Naive thymus-derived CD8-positive, alpha-beta T cell (primary cell): Measurements from ENCODE around the gene ZRANB2. TPM values are rescaled to one million over a fixed set of nuclear protein-coding genes. Genes with fewer than 3 reads are reported as not detected.

Source experiments
- ATAC-seq, 2 donors: fragments of 150-1000 bp; cut with Tn5 transposase in 1 of 2; sonication (Bioruptor Pico), chemical (Tn5 transposase) in 1 of 2; 1 replicate in 1 of 2; 2 replicates in 1 of 2; pipeline ENCODE4 v1.10.0; 2021; ENCODE audit warnings: mild to moderate bottlenecking in 2 of 2, moderate library complexity in 2 of 2
- POLR2A ChIA-PET: fragments of 350-600 bp; sonication (Branson Sonifier 250); formaldehyde crosslinking; loops from one replicate; lab custom pipeline; 2021; ENCODE audit warnings: antibody characterized with exemption; lab: Charles Lee
- DNase-seq, 10 donors: peaks; one replicate each; pipeline versions ENCODE4 v3.0.0 to v3.0.0-alpha.2; 2020 to 2022
- H3K27ac Mint-ChIP-seq, 10 donors: one replicate each; pipeline ENCODE4 v1.8.0; 2020 to 2022; ENCODE audit warnings: mild to moderate bottlenecking in 10 of 10, mixed read lengths in 10 of 10, moderate library complexity in 4 of 10, inconsistent platforms in 1 of 10
- H3K27me3 Mint-ChIP-seq, 5 donors: one replicate each; pipeline ENCODE4 v1.8.0; 2021 to 2022; ENCODE audit warnings: mixed read lengths in 5 of 5
- H3K36me3 Mint-ChIP-seq, 3 donors: one replicate each; pipeline ENCODE4 v1.8.0; 2020 to 2022; ENCODE audit warnings: mixed read lengths in 3 of 3, mild to moderate bottlenecking in 2 of 3, inconsistent platforms in 1 of 3
- H3K4me1 Mint-ChIP-seq, 4 donors: one replicate each; pipeline ENCODE4 v1.8.0; 2021 to 2022; ENCODE audit warnings: mixed read lengths in 4 of 4
- H3K4me3 Mint-ChIP-seq, 10 donors: one replicate each; pipeline ENCODE4 v1.8.0; 2020 to 2022; ENCODE audit warnings: mild to moderate bottlenecking in 10 of 10, mixed read lengths in 10 of 10, moderate library complexity in 6 of 10, inconsistent platforms in 1 of 10
- H3K9me3 Mint-ChIP-seq, 9 donors: one replicate each; pipeline ENCODE4 v1.8.0; 2020 to 2022; ENCODE audit warnings: mixed read lengths in 9 of 9, mild to moderate bottlenecking in 3 of 9, inconsistent platforms in 1 of 9, moderate library complexity in 1 of 9
- polyA plus RNA-seq, 3 donors: library from polyadenylated mRNA; unstranded; fragments of 300-500 nt; fragmentation: Illumina TruSeq; gene quantifications; one replicate each; pipeline ENCODE4 v1.2.3, GENCODE V29; 2021
- total RNA-seq, 8 experiments: library from RNA in 2 of 8; stranded (reverse) in 2 of 8; gene quantifications; one replicate each; pipeline ENCODE4 v1.2.3 and lab custom pipeline; 2021 to 2026

The ZRANB2 gene
- total and polyA plus RNA-seq, 5 experiments from 2014 or later: 40.9 to 175 (median 67.7) TPM

- Mint-ChIP-seq H3K4me3 (no peak overlapping the region), H3K27ac (no peak overlapping the region), H3K27me3 (peaks cover 7 to 32% (median 25%) of the 10 kb centered on the region in 5 donors), H3K9me3 (peaks cover 0 to under 1% (median 0%) of the 10 kb centered on the region in 9 donors), H3K36me3 (no peaks in the 10 kb centered on the region), H3K4me1 (no peaks in the 10 kb centered on the region)
- POLR2A ChIA-PET: no interaction called here
- ATAC-seq (no peak), DNase-seq (no peak)
Observed at GRCh38 chr1:71088645-71089287, 7.9 kb upstream of the ZRANB2 start.

GRCh38 chr1:71087713-71088112, 6.9 kb upstream of the ZRANB2 start:
- H3K27me3 Mint-ChIP-seq: peaks cover 13 to 42% (median 30%) of the 10 kb centered on the region in 5 donors
- POLR2A ChIA-PET: no interaction called here

GRCh38 chr1:71087060-71087459, 6.2 kb upstream of the ZRANB2 start:
- H3K4me1 Mint-ChIP-seq: peaks cover 0 to 2% (median 0%) of the 10 kb centered on the region in 4 donors
- DNase-seq (no peak), ATAC-seq (no peak)
- peaks cover 0 to 9% (median 0%) of the 10 kb centered on the region in 3 donors for H3K36me3 Mint-ChIP-seq
- H3K4me3 Mint-ChIP-seq: no peak overlapping the region
- H3K9me3 Mint-ChIP-seq: peaks cover 0 to 4% (median 0%) of the 10 kb centered on the region in 9 donors
- H3K27me3 Mint-ChIP-seq: peaks cover 13 to 42% (median 30%) of the 10 kb centered on the region in 5 donors
- H3K27ac Mint-ChIP-seq: no peak overlapping the region
- POLR2A ChIA-PET: no interaction called here

More at GRCh38 chr1:71087713-71088112, 6.9 kb upstream of the ZRANB2 start:
- peaks cover 0 to 2% (median 0%) of the 10 kb centered on the region in 9 donors for H3K9me3 Mint-ChIP-seq
- H3K4me3 Mint-ChIP-seq: no peak overlapping the region
- H3K36me3 Mint-ChIP-seq: peaks cover 0 to 5% (median 0%) of the 10 kb centered on the region in 3 donors
- H3K27ac Mint-ChIP-seq: no peak overlapping the region
- DNase-seq (no peak), ATAC-seq (no peak)
- no peaks in the 10 kb centered on the region for H3K4me1 Mint-ChIP-seq

DNA sequence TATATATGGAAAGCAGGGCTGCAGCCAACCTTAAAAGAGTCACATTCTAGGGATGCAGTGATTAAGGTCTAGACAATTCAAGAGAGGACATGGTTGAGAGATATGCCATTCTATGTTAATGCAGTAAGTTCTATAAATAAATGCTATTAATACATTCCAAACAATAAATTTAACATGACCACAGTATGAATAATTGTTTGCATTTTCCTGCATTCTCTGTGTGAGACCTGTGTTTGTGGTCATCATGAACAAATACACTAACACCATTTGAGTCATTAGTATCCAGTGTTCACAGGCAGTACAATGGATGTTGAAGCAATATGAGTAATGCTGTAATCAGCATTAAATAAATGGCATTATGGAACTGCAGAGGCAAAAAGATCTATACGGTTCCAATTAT, 5.5 kb upstream of the ZRANB2 start:
- Mint-ChIP-seq H3K9me3 (peaks cover 0 to 9% (median 0%) of the 10 kb centered on the region in 9 donors), H3K27ac (no peak overlapping the region), H3K36me3 (peaks cover 0 to 14% (median 0%) of the 10 kb centered on the region in 3 donors), H3K4me1 (peaks cover 0 to 9% (median 7%) of the 10 kb centered on the region in 4 donors), H3K4me3 (no peak overlapping the region), H3K27me3 (peaks cover 13 to 42% (median 30%) of the 10 kb centered on the region in 5 donors)
- POLR2A ChIA-PET: no interaction called here
- DNase-seq (no peak), ATAC-seq (no peak)

DNA sequence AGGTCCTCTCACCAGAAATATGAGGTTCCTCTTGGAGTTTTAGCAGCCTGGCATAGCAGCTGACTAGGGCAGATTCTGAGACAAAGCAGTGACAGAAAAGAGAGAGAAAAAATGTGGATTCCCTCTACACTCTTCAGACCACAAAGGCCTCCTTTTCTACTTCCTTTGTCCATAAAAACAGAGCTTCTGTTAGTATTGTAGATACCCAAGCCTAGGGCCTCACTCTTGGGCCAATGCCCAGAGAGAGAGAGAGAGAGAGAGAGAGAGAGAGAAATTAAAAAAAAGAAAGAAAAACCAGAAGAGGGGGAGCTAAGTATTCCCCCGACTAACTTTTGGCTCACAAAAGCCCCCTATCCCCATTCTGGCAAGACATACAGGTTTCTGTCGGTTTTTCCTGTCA, 2.4 kb upstream of the ZRANB2 start:
- H3K27me3 Mint-ChIP-seq: peaks cover 13 to 42% (median 21%) of the 10 kb centered on the region in 5 donors
- DNase-seq (no peak), ATAC-seq (no peak)
- POLR2A ChIA-PET: no interaction called here
- no peak overlapping the region for H3K4me3 Mint-ChIP-seq
- peaks cover 0 to 14% (median 6%) of the 10 kb centered on the region in 3 donors for H3K36me3 Mint-ChIP-seq
- H3K9me3 Mint-ChIP-seq: peaks cover 0 to 9% (median 0%) of the 10 kb centered on the region in 9 donors
- H3K27ac Mint-ChIP-seq: no peak overlapping the region
- peaks cover 5 to 29% (median 22%) of the 10 kb centered on the region in 4 donors for H3K4me1 Mint-ChIP-seq

DNA sequence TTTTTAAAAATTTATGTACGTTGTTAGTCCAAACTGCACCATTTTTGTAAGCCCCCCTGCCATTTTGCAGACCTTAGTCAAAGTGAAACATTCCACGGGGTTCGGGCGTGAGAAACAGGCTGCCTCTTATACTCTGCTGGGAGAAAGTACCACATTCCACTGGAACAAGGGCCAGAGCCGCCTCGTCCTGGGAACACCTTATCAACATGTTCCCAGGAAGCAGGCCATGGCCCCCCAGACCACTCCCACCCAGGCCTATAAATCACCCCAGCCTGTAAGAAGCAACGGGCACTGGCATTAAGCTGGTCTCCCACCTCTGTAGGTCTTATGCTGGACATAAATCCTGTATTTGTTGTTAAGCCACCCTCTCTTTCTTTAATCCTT, 854 bp upstream of the ZRANB2 start:
- Mint-ChIP-seq H3K9me3 (peaks cover 0 to 9% (median 0%) of the 10 kb centered on the region in 9 donors), H3K36me3 (peaks cover 0 to 15% (median 14%) of the 10 kb centered on the region in 3 donors), H3K4me3 (peak overlapping the region; percentile 81 to 99 (median 94)), H3K27ac (peak overlapping the region; percentile 74 to 100 (median 98)), H3K27me3 (peaks cover 11 to 34% (median 21%) of the 10 kb centered on the region in 5 donors), H3K4me1 (peaks cover 5 to 38% (median 25%) of the 10 kb centered on the region in 4 donors)
- ATAC-seq (no peak), DNase-seq (peak in 3 of 10 donors; percentile 6 to 60 (median 14))
- POLR2A ChIA-PET: interaction anchor here (0.7 to 2.1 kb wide), 6 partner anchors 15 to 876 kb away, joined by 3 to 17 read pairs (median 7); partner anchors contain the start of genes CTH, LRRC40 and SRSF11

DNA sequence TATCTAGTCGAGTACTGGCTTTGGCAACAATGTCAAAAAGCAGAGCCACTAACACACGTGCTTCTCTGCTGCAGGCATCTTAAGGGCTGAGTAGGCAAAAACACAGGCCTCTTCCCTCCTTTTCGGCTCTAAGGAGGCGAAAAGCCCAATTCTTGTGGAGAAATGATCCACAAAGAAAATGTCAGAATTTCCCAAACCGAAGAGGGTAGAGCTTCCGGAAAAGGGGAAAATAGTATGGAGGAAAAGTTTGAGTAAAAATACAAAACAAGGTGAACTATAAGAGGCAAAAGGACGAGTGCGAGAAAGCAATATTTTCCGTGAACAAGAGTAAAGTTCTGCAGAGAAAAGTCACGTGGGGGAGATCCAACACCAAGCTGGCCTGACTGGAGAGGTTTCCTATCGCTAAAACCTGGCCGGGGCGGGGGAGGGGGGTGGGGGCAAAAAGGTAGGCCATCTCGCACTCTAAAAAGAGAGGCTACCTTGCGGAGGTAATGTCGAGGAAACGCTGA, 551 bp downstream of the ZRANB2 start:
- Mint-ChIP-seq H3K4me1 (peaks cover 11 to 45% (median 32%) of the 10 kb centered on the region in 4 donors), H3K36me3 (peaks cover 0 to 29% (median 16%) of the 10 kb centered on the region in 3 donors), H3K27me3 (peaks cover 6 to 21% (median 13%) of the 10 kb centered on the region in 5 donors), H3K27ac (peak overlapping the region; percentile 97 to 100 (median 99)), H3K9me3 (peaks cover 0 to 9% (median 0%) of the 10 kb centered on the region in 9 donors), H3K4me3 (peak overlapping the region; percentile 89 to 99 (median 96))
- DNase-seq: peak in 2 of 10 donors; percentile 4 to 9
- peak in 1 of 2 donors; percentile 5 for ATAC-seq
- POLR2A ChIA-PET: interaction anchor here (0.6 to 2.1 kb wide), 8 partner anchors 17 to 877 kb away, joined by 3 to 17 read pairs (median 6); partner anchors contain the start of genes CTH, LRRC40 and SRSF11

DNA sequence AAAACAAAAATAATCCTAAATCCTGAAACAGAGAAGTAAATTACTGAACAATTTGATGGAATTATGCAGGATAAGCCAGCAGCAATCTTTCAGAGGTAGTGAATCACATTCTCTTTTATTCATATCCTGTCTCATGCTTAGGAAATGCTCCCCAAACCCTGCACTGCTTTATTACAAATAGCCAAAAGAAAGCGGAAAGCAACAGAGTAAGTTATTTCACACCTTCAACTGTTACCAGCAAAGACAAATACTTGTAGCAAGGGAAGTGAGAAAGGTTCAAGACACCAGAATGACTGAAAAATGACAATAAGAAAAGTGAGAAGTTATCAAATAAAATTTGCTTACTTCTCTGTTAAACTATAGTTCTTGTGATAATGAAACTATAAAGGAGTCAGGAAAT, 6.2 kb downstream of the ZRANB2 start:
- ATAC-seq (no peak), DNase-seq (no peak)
- POLR2A ChIA-PET: no interaction called here
- Mint-ChIP-seq H3K4me1 (peaks cover 20 to 48% (median 39%) of the 10 kb centered on the region in 4 donors), H3K27ac (peak overlapping the region in 3 of 10 donors; percentile 18 to 43 (median 39)), H3K9me3 (no peaks in the 10 kb centered on the region), H3K27me3 (no peaks in the 10 kb centered on the region), H3K36me3 (peaks cover 4 to 74% (median 30%) of the 10 kb centered on the region in 3 donors), H3K4me3 (no peak overlapping the region)

- H3K4me3 Mint-ChIP-seq: no peak overlapping the region
- no peak for DNase-seq
- H3K9me3 Mint-ChIP-seq: no peaks in the 10 kb centered on the region
- peaks cover 18 to 37% (median 29%) of the 10 kb centered on the region in 4 donors for H3K4me1 Mint-ChIP-seq
- POLR2A ChIA-PET: no interaction called here
- H3K27ac Mint-ChIP-seq: no peak overlapping the region
- no peak for ATAC-seq
- peaks cover 4 to 79% (median 35%) of the 10 kb centered on the region in 3 donors for H3K36me3 Mint-ChIP-seq
- H3K27me3 Mint-ChIP-seq: no peaks in the 10 kb centered on the region
Observed at GRCh38 chr1:71072273-71072672, 8.6 kb downstream of the ZRANB2 start.

DNA sequence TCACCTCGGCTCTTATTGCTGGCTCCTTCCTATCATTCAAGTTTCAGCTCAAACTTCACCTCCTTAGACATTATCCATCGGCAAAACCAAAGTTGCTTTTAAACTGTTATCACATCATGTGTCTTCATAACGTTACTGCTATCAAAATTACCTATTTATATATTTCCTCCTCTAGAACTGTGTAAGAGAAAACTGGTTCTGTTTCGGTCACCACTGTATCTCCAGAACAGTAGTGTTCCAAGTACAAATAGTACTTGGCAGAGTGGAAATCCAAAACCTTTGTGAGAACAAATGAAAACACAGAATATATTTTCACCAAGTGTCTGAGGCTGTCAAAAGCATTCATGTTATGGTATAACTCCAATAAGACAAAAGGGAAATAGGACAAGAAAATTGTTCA, 9.1 kb downstream of the ZRANB2 start:
- Mint-ChIP-seq H3K36me3 (peaks cover 4 to 81% (median 37%) of the 10 kb centered on the region in 3 donors), H3K9me3 (no peaks in the 10 kb centered on the region), H3K27ac (peak overlapping the region in 1 of 10 donors; percentile 64), H3K4me3 (no peak overlapping the region), H3K27me3 (no peaks in the 10 kb centered on the region), H3K4me1 (peaks cover 18 to 37% (median 29%) of the 10 kb centered on the region in 4 donors)
- DNase-seq (no peak), ATAC-seq (no peak)
- POLR2A ChIA-PET: no interaction called here

DNA sequence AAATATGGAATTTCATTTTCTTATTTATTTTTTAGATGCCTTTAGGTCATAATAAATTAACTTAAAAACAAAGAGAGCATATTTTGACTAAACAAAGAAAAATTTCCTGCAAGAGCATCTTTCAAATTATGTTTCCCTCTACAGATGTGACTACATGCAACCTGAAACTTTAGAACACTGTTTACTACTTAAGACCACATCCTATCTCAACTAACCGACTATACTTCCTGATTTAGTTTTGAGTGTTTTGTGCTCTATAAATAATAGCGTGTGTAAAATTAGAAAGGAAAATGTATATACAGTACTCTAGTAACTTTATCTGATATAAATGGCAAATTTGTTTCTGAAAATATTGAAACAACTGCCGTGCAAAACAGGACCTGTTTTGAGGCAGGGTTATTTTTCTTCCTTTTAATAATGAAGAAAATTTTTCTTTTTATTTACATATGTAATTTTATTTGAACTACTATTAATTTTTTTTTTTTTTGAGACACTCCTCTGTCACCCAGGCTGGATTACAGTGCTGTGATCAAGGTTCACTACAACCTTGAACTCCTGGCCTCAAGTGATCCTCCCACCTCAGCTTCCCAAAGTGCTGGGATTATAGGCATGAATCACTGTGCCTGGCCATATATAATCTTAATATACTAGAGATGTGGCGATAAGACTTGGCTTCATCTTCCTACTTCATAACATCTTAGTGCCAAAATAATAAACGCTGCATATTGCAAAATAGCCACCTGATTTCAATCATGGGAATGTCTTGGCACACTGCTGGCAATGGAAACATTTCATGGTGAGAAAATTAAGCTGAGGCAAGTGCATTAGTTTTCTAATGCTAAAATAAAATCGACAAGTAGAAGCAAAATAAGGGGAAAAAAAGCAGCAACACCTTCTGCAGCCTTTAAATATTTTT, 12.3 kb downstream of the ZRANB2 start:
- no peak for ATAC-seq
- H3K27ac Mint-ChIP-seq: peak overlapping the region in 6 of 10 donors; percentile 32 to 80 (median 39)
- peaks cover 6 to 14% (median 10%) of the 10 kb centered on the region in 4 donors for H3K4me1 Mint-ChIP-seq
- DNase-seq: no peak
- POLR2A ChIA-PET: no interaction called here
- peaks cover 0 to 82% (median 31%) of the 10 kb centered on the region in 3 donors for H3K36me3 Mint-ChIP-seq
- no peaks in the 10 kb centered on the region for H3K27me3 Mint-ChIP-seq
- H3K9me3 Mint-ChIP-seq: no peaks in the 10 kb centered on the region
- no peak overlapping the region for H3K4me3 Mint-ChIP-seq

GRCh38 chr1:71054791-71055190, 26.0 kb downstream of the ZRANB2 start:
- ATAC-seq: peak; percentile 26 to 30
- peaks cover 0 to 16% (median 0%) of the 10 kb centered on the region in 3 donors for H3K36me3 Mint-ChIP-seq
- POLR2A ChIA-PET: interaction anchor here (1.2 kb wide), 1 partner anchor 26 kb away, joined by 4 read pairs; the partner anchor contains the start of gene ZRANB2
- H3K27ac Mint-ChIP-seq: peak overlapping the region in 5 of 10 donors; percentile 9 to 74 (median 71)
- no peak overlapping the region for H3K4me3 Mint-ChIP-seq
- DNase-seq: no peak
- peaks cover 0 to 10% (median 2%) of the 10 kb centered on the region in 4 donors for H3K4me1 Mint-ChIP-seq
- H3K27me3 Mint-ChIP-seq: peaks cover 0 to 3% (median 0%) of the 10 kb centered on the region in 5 donors
- H3K9me3 Mint-ChIP-seq: no peaks in the 10 kb centered on the region
